Trophoblast cell (in vitro differentiated cells and primary cell): Measurements from ENCODE around the gene CT47C1.

Source experiments
- DNase-seq, 2 donors: peaks; one replicate each; pipeline ENCODE4 v3.0.0-alpha.2; 2016
- H2AFZ ChIP-seq: 2 replicates; pipeline ENCODE4 v1.6.1; 2013; ENCODE audit warnings: low read length, moderate library complexity, mild to moderate bottlenecking; ENCODE audit not compliant: insufficient read depth, poor library complexity
- H2AK5ac ChIP-seq: 2 replicates; pipeline ENCODE4 v1.6.1; 2013; ENCODE audit warnings: mild to moderate bottlenecking, low read length
- H2BK120ac ChIP-seq: 2 replicates; pipeline ENCODE4 v1.6.1; 2013; ENCODE audit warnings: low read length, mild to moderate bottlenecking, moderate library complexity; ENCODE audit not compliant: insufficient read depth, poor library complexity
- H2BK12ac ChIP-seq: 2 replicates; pipeline ENCODE4 v1.6.1; 2013; ENCODE audit warnings: mild to moderate bottlenecking, low read length, moderate library complexity
- H2BK5ac ChIP-seq: 2 replicates; pipeline ENCODE4 v1.6.1; 2013; ENCODE audit warnings: low read length, low read depth, moderate library complexity, mild to moderate bottlenecking; ENCODE audit not compliant: poor library complexity
- H3K14ac ChIP-seq: 2 replicates; pipeline ENCODE4 v1.6.1; 2013; ENCODE audit warnings: mild to moderate bottlenecking, low read length
- H3K18ac ChIP-seq: 2 replicates; pipeline ENCODE4 v1.6.1; 2013; ENCODE audit warnings: mild to moderate bottlenecking, low read length
- H3K23ac ChIP-seq: 2 replicates; pipeline ENCODE4 v1.6.1; 2013; ENCODE audit warnings: low read length
- H3K27ac ChIP-seq: 2 replicates; pipeline ENCODE4 v1.5.1; 2013; ENCODE audit warnings: low read depth, mild to moderate bottlenecking, inconsistent platforms, low read length, moderate library complexity
- H3K27me3 ChIP-seq: 2 replicates; pipeline ENCODE4 v1.6.1; 2013; ENCODE audit warnings: inconsistent platforms, mild to moderate bottlenecking, low read length, moderate library complexity; ENCODE audit not compliant: insufficient read depth
- H3K36me3 ChIP-seq, 2 experiments: 1 replicate in 1 of 2; 2 replicates in 1 of 2; pipeline ENCODE4 v1.6.1; 2013; ENCODE audit warnings: low read length in 2 of 2, mild to moderate bottlenecking in 2 of 2, moderate library complexity in 1 of 2; ENCODE audit not compliant: insufficient read depth in 2 of 2, control insufficient read depth in 1 of 2
- H3K4ac ChIP-seq: 2 replicates; pipeline ENCODE4 v1.6.1; 2013; ENCODE audit warnings: low read depth, mild to moderate bottlenecking, low read length, moderate library complexity
- H3K4me1 ChIP-seq, 2 experiments: 1 replicate in 1 of 2; 2 replicates in 1 of 2; pipeline ENCODE4 v1.6.1; 2013; ENCODE audit warnings: low read length in 2 of 2, mild to moderate bottlenecking in 2 of 2, moderate library complexity in 1 of 2; ENCODE audit not compliant: insufficient read depth in 2 of 2, control insufficient read depth in 1 of 2
- H3K4me2 ChIP-seq: 2 replicates; pipeline ENCODE4 v1.6.1; 2013; ENCODE audit warnings: inconsistent platforms, mild to moderate bottlenecking, low read length, moderate library complexity
- H3K4me3 ChIP-seq: 2 replicates; pipeline ENCODE4 v1.5.1; 2013; ENCODE audit warnings: mild to moderate bottlenecking, low read depth, low read length, inconsistent platforms
- H3K79me1 ChIP-seq: one replicate; pipeline ENCODE4 v1.6.1; 2013; ENCODE audit warnings: low read length
- H3K79me2 ChIP-seq: 2 replicates; pipeline ENCODE4 v1.6.1; 2013; ENCODE audit warnings: low read length, mild to moderate bottlenecking; ENCODE audit not compliant: control insufficient read depth, insufficient read depth, poor library complexity
- H3K9ac ChIP-seq: 2 replicates; pipeline ENCODE4 v1.6.1; 2013; ENCODE audit warnings: mild to moderate bottlenecking, low read length
- H3K9me3 ChIP-seq: 2 replicates; pipeline ENCODE4 v1.6.1; 2013; ENCODE audit warnings: low read depth, mild to moderate bottlenecking, control low read depth, inconsistent platforms, low read length; ENCODE audit not compliant: insufficient read depth
- H4K12ac ChIP-seq: 2 replicates; pipeline ENCODE4 v1.6.1; 2013; ENCODE audit warnings: low read depth, mild to moderate bottlenecking, low read length, moderate library complexity
- H4K8ac ChIP-seq: 2 replicates; pipeline ENCODE4 v1.6.1; 2013; ENCODE audit warnings: low read depth, mild to moderate bottlenecking, low read length, moderate library complexity
- H4K91ac ChIP-seq: one replicate; pipeline ENCODE4 v1.6.1; 2013; ENCODE audit warnings: low read depth, mild to moderate bottlenecking, low read length, moderate library complexity
- WGBS: extraction: QIAGEN DNeasy Blood & Tissue Kit; methylation state at CpG from one replicate; pipeline ENCODE4 v1.1.7; 2013; ENCODE audit warnings: missing lambda C conversion rate; ENCODE audit not compliant: insufficient read length, insufficient coverage; ENCODE audit errors: extremely low coverage; 5-methylcytosine and 5-hydroxymethylcytosine counted together

CT47C1 gene

GRCh38 chrX:119073200-119073905, 560 bp downstream of the CT47C1 start:
- H2AK5ac ChIP-seq: no peak overlapping the region
- H3K4me2 ChIP-seq: no peak overlapping the region
- DNase-seq: no peak
- no peak overlapping the region for H4K91ac ChIP-seq
- no peak overlapping the region for H3K14ac ChIP-seq
- no peaks in the 10 kb centered on the region for H3K79me2 ChIP-seq
- H3K27ac ChIP-seq: no peak overlapping the region
- no peak overlapping the region for H3K18ac ChIP-seq
- no peaks in the 10 kb centered on the region for H3K9me3 ChIP-seq
- H4K8ac ChIP-seq: no peak overlapping the region
- no peak overlapping the region for H2BK5ac ChIP-seq
- H4K12ac ChIP-seq: no peak overlapping the region
- no peaks in the 10 kb centered on the region for H3K79me1 ChIP-seq
- no peak overlapping the region for H2BK120ac ChIP-seq
- H3K27me3 ChIP-seq: no peaks in the 10 kb centered on the region
- no peaks in the 10 kb centered on the region for H3K36me3 ChIP-seq
- no peak overlapping the region for H3K9ac ChIP-seq
- H3K4me3 ChIP-seq: no peak overlapping the region
- no peak overlapping the region for H3K23ac ChIP-seq
- H3K4ac ChIP-seq: no peak overlapping the region
- WGBS: no CpG with 5 or more reads among the region's 43 CpGs
- H2AFZ ChIP-seq: no peak overlapping the region
- H3K4me1 ChIP-seq: no peaks in the 10 kb centered on the region
- H2BK12ac ChIP-seq: no peak overlapping the region

- Histone ChIP-seq H2AK5ac (no peak overlapping the region), H2AFZ (no peak overlapping the region), H3K23ac (no peak overlapping the region), H2BK5ac (no peak overlapping the region), H3K27ac (no peak overlapping the region), H3K9me3 (no peaks in the 10 kb centered on the region), H2BK12ac (no peak overlapping the region), H3K4me2 (no peak overlapping the region), H3K36me3 (no peaks in the 10 kb centered on the region), H3K9ac (no peak overlapping the region), H4K91ac (no peak overlapping the region), H2BK120ac (no peak overlapping the region), H4K8ac (no peak overlapping the region), H3K18ac (no peak overlapping the region), H3K79me1 (no peaks in the 10 kb centered on the region), H3K4me1 (no peaks in the 10 kb centered on the region), H3K4ac (no peak overlapping the region), H3K4me3 (no peak overlapping the region), H3K79me2 (no peaks in the 10 kb centered on the region), H3K27me3 (no peaks in the 10 kb centered on the region), H4K12ac (no peak overlapping the region), H3K14ac (no peak overlapping the region)
- no peak for DNase-seq
- WGBS: no CpG with 5 or more reads among the region's 19 CpGs
Observed at GRCh38 chrX:119073911-119074310, 1.1 kb downstream of the CT47C1 start.

- H3K36me3 ChIP-seq: no peaks in the 10 kb centered on the region
- H3K14ac ChIP-seq: no peak overlapping the region
- H3K23ac ChIP-seq: no peak overlapping the region
- H4K91ac ChIP-seq: no peak overlapping the region
- no peak overlapping the region for H3K4me3 ChIP-seq
- no peak overlapping the region for H3K4me2 ChIP-seq
- no peaks in the 10 kb centered on the region for H3K4me1 ChIP-seq
- H2AFZ ChIP-seq: no peak overlapping the region
- no peaks in the 10 kb centered on the region for H3K27me3 ChIP-seq
- H3K79me2 ChIP-seq: no peaks in the 10 kb centered on the region
- DNase-seq: peak in 1 of 2 donors; percentile 25
- WGBS: no CpG with 5 or more reads among the region's 3 CpGs
- no peak overlapping the region for H4K8ac ChIP-seq
- H3K9ac ChIP-seq: no peak overlapping the region
- no peak overlapping the region for H2BK120ac ChIP-seq
- H2BK5ac ChIP-seq: no peak overlapping the region
- H4K12ac ChIP-seq: no peak overlapping the region
- no peak overlapping the region for H3K4ac ChIP-seq
- no peaks in the 10 kb centered on the region for H3K9me3 ChIP-seq
- H2BK12ac ChIP-seq: no peak overlapping the region
- no peaks in the 10 kb centered on the region for H3K79me1 ChIP-seq
- H3K18ac ChIP-seq: no peak overlapping the region
- no peak overlapping the region for H2AK5ac ChIP-seq
- H3K27ac ChIP-seq: no peak overlapping the region
Observed at GRCh38 chrX:119075270-119076025, 2.7 kb downstream of the CT47C1 start.

GRCh38 chrX:119082278-119082677, 9.5 kb downstream of the CT47C1 start:
- no peak overlapping the region for H4K91ac ChIP-seq
- no peak overlapping the region for H2AFZ ChIP-seq
- H3K79me2 ChIP-seq: no peaks in the 10 kb centered on the region

More at GRCh38 chrX:119082278-119082677, 9.5 kb downstream of the CT47C1 start:
- H3K14ac ChIP-seq: no peak overlapping the region
- no peak overlapping the region for H4K8ac ChIP-seq
- H3K4me1 ChIP-seq: no peaks in the 10 kb centered on the region
- no peak overlapping the region for H3K9ac ChIP-seq
- no peaks in the 10 kb centered on the region for H3K27me3 ChIP-seq
- no peak overlapping the region for H2BK120ac ChIP-seq
- no peaks in the 10 kb centered on the region for H3K79me1 ChIP-seq
- no peaks in the 10 kb centered on the region for H3K9me3 ChIP-seq
- H4K12ac ChIP-seq: no peak overlapping the region
- no peak overlapping the region for H2AK5ac ChIP-seq
- no peak overlapping the region for H3K4me2 ChIP-seq
- no peak overlapping the region for H3K18ac ChIP-seq
- no peak for DNase-seq
- H3K23ac ChIP-seq: no peak overlapping the region
- WGBS: no CpG with 5 or more reads among the region's 1 CpG
- H2BK5ac ChIP-seq: no peak overlapping the region
- no peaks in the 10 kb centered on the region for H3K36me3 ChIP-seq
- no peak overlapping the region for H3K4me3 ChIP-seq
- H2BK12ac ChIP-seq: no peak overlapping the region
- H3K27ac ChIP-seq: no peak overlapping the region
- H3K4ac ChIP-seq: no peak overlapping the region
